Endometrial microvascular endothelial cells (primary cell): ENCODE results near the gene LTBP1. TPM values are rescaled to one million over a fixed set of nuclear protein-coding genes. Genes with fewer than 3 reads are reported as not detected.
"Not testable (repeated sequence)": the region's sequence is repeated elsewhere in the genome, so short reads cannot be mapped to it uniquely, and the experiment has no call there.

Source experiments
- in situ Hi-C: cut with HindIII; loops from 2 replicates; pipeline ENCODE4 v1.10.0; 2017; ENCODE audit warnings: low sequenced_read_pairs, low pct_unique_long_range_greater_than_20kb; ENCODE audit errors: inconsistent ontology term
- total RNA-seq: library from RNA; depleted of rRNA; stranded (reverse); fragments of >200 nt; gene quantifications from one replicate; pipeline ENCODE4 v1.2.3, GENCODE V29; 2015; ENCODE audit errors: inconsistent ontology term

LTBP1 gene
- total RNA-seq, 1 donor from 2014 or later: 146 TPM

DNA sequence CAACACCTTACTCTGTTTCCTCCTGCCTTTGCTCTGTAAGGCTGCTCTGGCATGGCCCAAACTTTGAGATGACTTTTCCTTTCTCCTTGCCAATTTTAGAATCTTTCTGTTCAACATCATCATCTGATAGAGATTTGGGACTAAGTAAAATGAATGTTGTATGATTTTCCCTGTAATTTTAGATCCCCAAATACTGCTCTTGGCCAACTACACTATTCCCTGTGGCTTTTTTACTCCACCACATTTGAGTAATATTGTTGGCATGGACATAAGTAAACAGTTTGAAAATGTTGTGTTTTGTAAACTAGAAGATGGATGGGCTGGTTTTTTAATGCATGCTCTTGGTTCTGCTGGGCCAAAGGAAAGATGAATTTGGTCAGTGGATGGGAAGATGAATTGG is 12.1 kb downstream of the LTBP1 start:
- in situ Hi-C loops: no loop called here

DNA sequence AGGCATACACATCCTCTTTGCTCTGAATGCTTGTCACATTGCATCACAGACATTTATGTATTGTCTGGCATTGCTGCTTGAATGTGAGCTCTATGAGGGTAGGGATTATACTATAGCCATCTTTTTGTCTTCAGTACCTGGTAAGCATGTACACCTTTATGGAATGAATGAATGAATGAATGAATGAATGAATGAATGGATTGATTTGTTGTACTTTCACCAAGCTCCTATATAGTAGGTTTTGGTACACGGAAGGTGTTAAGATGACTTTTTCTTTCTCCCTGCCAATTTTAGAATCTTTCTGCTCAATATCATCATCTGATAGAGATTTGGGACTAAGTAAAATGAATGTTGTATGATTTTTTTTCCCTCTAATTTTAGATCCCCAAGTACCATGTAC is 13.5 kb downstream of the LTBP1 start:
- in situ Hi-C loops: no loop called here

DNA sequence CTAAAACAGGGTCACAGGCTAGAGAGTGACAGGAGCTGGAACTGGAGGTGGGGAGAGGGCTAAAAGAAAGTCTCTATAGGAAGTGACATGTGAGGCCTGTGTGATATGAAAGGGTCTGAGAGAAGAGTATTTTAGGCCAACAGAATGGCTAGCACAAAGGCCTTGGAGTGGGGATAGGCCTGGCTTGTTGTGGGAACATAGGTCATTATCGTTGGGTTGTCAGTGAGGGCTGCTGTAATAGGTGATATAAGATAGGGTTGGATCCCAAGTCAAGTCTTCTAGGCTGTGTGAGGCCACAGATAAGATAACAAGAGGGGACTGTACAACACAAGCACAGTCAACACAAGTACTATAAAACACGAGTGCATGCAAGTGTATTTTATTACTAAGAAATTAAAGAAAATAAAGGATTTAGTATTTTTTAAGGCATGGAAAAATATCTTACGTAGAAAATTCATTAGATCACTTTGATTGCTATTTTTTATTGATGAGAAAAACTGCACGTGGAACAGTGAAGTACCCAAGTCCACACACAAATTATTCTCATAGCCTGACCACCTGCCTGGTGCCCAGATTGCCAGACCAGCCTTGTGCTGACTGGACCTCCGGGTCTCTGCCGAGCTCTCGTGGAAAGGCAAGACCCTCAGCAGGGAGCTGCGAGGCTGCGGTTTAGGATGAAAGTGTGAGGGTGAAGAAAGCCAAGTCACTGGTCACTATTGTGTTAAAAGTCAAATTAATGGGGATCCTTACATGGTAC is 14.1 kb downstream of the LTBP1 start:
- in situ Hi-C loops: no loop called here

DNA sequence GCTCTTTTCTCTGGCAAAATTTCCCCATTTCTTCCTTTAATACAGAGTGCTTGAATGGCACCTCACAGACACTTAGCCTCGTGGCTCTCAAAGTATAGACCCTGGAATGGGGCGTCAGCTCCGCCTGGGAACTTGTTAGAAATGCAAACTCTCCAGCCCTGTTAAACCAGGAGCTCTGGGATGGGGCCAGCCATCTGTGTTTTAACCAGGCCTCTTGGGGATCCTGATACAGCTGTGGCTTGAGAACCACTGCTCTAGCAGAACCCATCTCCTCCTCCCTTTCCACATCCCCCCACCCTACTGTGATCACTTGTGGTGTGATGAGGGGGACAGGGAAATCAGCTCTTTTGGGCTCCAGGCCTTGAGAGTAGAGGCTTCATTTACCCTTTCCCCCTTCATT is 15.9 kb downstream of the LTBP1 start:
- in situ Hi-C loops: no loop called here

DNA sequence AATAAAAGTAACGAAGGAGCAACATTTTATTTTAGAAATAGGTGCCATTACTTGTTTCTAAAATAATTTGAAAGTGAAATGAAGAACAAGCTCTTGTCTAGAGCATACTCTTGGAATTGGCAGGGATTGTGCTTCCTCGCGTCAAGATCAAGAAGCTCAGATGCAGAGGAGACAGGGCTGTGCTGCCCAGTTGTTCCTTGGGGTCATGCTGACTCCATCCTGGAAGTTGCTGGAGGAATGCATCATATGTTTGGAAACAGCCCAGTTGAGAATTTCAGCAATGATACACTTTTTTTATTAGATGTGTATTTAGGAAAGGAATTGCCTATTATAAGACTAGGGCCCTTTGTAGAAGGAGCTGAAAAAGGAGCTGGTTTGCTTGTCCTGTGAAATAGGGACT is 17.2 kb downstream of the LTBP1 start:
- in situ Hi-C loops: no loop called here

DNA sequence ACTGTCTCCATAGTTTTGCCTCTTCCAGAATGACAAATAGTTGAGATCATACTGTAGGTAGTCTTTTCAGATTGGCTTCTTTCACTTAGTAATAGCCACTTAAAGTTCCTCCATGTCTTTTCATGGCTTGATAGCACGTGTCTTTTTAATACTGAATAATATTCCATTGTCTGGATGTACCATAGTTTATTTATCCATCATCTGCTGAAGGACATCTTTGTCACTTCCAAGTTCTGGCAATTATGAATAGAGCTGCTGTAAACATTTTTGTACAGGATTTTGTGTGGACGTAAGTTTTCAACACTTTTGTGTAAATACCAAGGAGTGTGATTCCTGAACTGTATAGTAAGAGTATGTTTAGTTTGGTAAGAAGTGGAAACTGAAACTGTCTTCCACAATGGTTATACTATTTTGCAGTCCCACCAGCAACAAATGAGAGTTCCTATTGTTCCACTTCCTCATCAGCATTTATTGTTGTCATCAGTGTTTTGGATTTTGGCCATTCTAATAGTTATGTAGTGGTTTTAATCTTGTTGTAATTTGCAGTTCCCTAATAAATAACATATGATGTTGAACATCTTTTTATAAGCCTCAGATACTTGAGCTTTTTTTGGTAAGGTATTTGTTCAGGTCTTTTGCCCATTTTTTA is 18.9 kb downstream of the LTBP1 start:
- in situ Hi-C loops: no loop called here

DNA sequence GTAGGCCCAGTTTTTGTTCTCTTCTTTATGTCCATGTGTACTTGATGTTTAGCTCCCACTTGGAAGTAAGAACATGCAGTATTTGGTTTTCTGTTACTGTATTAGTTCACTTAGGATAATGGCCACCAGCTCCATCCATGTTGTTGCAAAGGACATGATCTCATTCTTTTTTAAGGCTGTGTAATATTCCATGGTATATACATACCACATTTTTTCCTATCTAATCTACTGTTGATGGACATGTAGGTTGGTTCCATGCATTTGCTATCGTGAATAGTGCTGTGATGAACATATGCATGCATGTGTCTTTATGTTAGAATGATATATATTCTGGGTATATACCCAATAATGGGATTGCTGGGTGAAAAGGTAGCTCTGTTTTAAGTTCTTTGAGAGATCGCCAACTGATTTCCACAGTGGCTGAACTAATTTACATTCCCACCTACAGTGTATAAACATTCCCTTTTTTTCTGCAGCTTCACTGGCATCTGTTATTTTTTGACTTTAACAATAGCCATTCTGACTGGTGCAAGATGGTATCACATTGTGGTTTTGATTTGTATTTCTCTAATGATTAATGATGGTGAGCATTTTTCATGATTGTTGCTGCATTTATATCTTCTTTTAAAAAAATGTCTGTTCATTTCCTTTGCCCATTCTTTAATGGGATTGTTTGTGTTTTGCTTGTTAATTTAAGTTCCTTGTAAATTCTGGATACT is 22.9 kb downstream of the LTBP1 start:
- in situ Hi-C loops: no loop called here

DNA sequence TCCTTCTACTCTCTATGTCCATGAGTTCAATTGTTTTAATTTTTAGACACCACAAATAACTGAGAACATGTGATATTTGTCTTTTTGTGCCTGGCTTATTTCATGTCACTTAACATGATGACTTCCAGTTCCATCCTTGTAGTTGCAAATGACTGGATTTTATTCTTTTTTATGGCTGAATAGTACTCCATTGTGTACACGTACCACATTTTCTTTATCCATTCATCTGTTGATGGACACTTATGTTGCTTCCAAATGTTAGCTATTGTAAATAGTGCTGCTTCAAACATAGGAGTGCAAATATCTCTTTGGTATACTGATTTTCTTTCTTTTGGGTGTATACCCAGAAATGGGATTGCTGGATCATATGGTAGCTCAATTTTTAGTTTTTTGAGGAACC is 27.0 kb downstream of the LTBP1 start:
- in situ Hi-C loops: not testable (repeated sequence)

DNA sequence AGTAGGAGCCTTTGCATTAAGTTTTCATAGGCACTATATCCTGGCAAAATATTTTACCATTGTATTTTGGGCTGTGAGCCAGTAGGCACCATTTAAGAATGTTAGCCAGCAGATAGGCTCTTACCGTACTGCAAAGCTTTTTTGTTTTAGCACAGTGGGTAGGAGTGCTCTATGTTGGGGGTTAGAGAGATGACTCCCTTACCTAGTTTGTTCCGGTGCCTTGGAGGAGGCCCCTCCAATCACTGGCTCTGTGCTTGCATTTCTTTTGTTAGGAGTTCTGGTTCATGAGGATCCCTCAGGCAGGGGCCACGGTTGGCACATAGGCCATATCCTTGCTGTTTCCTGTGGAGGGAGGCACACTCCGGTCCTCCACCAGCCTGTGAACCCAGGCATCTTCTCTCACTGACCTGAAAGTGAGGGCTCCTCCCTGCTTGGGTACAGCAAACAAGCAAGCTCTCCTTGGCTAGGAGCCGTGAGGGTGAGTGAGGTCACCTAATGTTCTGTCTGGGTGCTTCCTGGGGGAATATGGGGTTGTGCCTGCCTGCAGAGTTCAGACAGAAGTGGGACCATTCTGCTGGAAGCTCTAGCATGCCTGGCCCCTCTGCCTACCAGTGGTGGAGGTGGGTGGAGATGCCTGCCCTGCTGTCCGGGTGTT is 29.8 kb downstream of the LTBP1 start:
- in situ Hi-C loops: no loop called here

DNA sequence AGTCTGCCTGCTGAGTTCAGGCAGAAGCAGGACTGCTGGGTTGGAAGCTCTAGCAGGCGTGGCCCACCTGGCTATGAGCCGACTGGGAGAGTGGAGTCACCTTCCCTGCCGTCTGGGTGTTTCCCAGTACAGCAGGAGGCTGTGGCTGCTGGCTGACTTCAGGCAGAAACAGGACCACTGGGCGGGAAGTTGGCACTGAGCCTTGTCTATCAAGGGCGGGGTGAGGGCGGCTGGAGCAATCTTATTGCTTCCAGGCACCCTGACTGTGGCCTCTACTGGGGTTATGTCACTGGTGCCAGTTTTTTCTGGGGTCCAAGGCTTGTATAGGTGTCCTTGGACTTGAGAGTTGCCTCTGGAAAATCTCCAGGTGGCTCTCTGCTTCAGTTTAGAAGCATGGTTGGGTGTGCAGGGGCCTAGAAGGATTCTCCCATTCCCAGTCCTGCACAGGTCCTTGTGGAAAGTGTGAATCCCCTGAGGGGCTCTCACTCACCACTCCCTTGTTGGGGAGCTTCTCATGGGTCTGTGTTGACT is 30.5 kb downstream of the LTBP1 start:
- in situ Hi-C loops: no loop called here

DNA sequence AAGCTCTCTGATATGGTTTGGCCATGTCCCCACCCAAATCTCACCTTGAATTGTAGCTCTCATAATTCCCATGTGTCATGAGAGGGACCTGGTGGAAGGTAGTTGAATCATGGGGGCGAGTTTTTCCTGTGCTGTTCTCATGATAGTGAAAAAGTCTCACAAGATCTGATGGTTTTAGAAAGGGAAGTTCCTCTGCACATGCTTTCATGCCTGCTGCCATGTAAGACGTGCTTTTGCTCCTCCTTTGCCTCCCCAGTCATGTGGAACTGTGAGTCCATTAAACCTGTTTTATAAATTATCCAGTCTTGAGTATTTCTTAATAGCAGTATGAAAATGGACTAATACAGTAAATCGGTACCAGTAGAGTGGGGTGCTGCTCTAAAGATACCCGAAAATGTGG is 34.9 kb downstream of the LTBP1 start:
- in situ Hi-C loops: no loop called here

DNA sequence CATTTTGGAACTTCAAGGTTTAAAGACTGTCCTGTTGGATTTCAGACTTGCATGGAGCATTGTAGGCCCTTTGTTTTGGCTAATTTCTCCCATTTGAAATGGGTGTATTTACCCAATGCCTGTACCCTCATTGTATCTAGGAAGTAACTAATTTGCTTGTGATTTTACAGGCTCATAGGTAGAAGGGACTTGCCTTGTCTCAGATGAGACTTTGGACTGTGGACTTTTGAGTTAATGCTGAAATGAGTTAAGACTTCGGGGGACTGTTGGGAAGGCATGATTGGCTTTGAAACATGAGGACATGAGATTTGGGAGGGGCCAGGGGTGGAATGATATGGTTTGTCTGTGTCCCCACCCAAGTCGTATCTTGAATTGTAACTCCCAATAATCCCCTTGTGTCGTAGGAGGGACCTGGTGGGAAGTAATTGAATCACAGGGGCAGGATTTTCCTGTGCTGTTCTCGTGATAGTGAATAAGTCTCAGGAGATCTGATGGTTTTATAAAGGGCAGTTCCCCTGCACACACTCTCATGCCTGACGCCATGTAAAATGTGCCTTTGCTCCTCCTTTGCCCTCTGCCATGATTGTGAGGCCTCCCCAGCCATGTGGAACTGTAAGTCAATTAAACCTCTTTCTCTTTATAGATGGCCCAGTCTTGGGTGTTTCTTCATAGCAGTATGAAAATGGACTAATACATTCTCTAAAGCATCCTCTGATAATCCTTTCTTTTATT is 36.6 kb downstream of the LTBP1 start:
- in situ Hi-C loops: not testable (repeated sequence)

DNA sequence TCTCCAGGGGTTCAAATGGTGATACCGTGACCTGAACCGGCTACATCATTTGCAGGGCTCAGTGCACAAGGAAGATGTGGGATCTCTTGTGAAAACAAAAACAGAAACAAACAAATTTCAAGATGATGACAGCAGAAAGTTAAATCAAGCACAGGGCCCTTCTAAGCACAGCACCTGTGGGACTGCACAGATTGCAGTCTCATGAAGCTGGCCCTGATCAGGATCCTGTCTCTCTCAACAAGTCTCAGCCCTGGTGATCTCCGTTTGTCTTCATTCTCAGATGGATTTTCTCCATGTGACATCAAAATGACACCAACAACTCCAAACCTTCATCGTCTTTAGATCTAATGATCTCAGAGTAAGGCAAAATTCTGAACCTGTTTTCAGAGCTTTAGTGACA is 39.7 kb downstream of the LTBP1 start:
- in situ Hi-C loops: no loop called here

DNA sequence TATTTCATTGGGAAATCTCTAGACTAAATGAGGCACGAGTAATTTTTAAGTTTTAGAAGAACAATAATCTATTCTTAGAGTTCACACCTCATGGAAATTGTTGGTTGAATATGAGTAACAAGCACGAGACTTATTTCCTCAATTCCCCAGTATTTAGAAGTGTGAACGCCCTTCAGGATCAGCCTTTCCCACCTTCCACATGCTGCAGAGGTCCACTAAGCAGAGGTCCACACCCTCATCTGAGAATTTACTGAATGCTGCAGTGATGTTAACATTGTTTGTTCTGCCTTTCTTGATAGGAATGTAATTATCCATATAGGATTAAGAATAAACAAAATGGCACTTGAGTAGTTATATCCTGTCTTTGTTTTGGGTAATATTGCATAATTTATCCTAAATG is 41.8 kb downstream of the LTBP1 start:
- in situ Hi-C loops: no loop called here

DNA sequence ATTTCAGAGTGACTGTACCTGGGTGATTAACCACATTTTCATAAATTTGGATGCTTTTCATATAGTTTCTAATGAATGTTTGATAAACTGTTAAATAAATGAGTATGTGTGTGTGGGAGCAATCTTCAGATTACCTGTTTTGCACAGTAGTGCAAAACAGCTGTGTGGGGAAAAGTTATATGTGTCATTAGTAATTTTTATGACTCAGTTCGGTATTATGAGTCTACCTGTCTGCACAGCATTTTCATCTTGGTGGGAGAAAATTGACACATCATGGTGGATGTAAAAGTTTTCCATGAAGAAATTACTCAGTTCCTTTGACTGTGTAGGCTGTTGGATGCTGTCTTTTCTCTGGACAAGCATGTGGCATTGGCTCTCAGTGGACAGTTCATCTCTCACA is 43.8 kb downstream of the LTBP1 start:
- in situ Hi-C loops: no loop called here

DNA sequence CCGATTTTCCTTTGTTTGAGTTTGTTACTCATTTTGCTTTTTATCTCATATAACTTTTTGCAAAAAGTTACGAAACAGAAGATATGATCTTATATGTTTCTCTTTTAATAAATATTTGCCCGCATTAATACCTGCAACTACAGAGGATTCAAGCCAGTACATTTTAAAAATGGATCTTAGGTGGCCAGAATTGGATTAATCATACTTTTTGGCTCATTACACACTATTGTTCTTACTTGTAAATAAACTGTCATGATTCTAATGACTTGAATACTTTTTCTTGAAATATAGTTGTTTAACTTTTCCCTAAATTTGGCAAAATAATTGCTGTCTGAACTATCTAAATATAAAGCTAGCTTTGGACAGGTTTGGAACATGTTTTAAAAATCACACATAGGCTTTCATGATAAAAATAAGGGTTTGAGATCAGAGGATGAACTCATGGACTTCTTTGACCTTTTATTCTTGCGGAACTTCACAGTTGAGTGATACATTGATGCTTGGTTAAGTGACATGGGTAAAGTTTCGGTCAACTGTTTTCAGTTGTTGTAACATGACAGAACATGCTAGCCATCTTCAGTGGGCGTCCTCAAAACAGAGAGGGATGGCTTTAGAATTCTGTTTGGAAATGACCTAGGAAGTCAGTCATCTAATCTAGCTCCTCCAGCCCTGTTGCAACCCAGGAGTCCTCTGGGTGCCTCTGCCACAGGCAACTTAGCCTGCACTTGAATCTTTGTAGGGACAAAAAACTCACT is 44.5 kb downstream of the LTBP1 start:
- in situ Hi-C loops: no loop called here

DNA sequence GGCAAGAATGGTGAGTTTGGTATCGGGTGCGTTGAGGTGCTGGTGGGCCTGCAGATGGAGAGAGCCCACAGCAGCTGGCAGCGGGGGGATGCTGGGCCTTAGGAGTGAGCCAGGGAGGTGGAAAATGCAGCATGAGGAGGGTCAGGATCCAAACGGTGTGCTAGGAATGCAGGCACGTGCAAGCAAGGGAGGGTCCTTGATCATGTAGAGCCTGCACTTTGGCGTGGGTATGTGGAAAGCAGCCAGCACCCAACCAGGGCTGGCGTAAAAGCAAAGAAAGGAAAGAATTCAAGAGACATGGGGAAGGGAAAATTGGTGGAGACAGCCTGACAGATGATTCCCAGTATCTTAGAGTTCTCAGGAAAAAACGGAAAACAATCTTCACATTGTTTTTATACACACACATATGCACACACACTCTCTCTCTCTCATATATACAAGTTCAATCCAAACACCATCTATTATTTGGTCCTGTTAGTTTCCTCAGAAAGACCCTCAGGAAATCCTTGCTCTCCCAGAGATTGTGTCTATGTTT is 46.3 kb downstream of the LTBP1 start:
- in situ Hi-C loops: no loop called here

DNA sequence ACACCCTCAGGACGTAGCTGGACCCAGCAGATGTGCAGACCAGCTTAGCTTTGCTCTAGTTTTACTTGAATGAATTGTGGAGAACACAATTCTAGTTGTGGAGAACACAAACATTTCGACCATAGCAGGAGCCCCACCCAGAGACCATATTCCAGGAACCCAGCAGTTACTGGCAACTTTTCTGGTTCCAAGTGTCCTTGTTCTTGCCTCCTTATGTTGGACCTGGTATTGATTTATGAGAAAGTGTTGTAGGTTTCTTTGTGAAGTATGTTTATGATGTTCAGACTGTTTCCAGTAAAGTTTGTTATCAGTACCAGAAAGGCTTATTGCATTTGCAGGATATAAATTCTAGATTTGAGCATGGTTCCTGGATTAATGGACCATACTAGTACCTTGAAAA is 51.0 kb downstream of the LTBP1 start:
- in situ Hi-C loops: no loop called here
